Retina (tissue), 1 donor: ENCODE measurements around the gene EBF4.

Experiments
- DNase-seq: peaks from one replicate; pipeline ENCODE4 v3.0.0-alpha.2; 2016

The EBF4 gene

DNA sequence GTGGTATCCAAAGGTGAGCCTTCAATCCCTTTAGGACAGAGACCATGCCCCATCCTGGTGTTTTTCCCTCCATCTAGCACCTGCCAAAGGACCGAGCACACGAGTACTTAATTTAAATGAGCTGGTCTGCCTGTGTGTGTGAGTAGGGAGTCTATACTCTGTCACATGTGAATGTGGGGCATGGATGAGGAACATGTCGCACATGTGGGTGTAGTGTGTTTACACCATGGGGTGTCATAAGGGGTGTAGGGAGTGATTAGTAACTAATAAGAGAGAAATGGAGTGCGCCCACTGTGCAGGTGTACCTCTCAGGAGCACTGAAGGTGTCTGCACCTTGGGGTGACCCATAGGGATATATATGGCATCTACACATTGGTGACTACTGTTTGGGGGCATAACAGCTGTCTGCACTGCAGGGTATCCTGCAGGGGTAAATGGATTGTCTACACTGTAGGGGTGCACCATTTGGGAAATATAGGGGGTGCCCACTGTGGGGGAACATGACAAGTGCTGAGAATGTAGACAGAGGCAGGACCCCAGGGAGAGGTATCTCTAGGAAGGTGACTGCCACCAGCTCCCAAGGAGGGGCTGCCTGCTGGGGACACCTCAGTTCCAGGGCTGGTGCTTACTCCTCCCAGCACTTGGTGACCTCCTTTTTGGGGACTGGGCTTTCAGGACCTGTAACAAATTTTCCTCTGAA, 53.5 kb downstream of the EBF4 start:
- DNase-seq = no peak

- DNase-seq = no peak
Observed at GRCh38 chr20:2746636-2747265, 54.2 kb downstream of the EBF4 start.

GRCh38 chr20:2747676-2748235, 55.2 kb downstream of the EBF4 start:
- DNase-seq = no peak

GRCh38 chr20:2748551-2749342, 56.2 kb downstream of the EBF4 start:
- DNase-seq = no peak

GRCh38 chr20:2749343-2749950, 56.9 kb downstream of the EBF4 start:
- no peak for DNase-seq

DNA sequence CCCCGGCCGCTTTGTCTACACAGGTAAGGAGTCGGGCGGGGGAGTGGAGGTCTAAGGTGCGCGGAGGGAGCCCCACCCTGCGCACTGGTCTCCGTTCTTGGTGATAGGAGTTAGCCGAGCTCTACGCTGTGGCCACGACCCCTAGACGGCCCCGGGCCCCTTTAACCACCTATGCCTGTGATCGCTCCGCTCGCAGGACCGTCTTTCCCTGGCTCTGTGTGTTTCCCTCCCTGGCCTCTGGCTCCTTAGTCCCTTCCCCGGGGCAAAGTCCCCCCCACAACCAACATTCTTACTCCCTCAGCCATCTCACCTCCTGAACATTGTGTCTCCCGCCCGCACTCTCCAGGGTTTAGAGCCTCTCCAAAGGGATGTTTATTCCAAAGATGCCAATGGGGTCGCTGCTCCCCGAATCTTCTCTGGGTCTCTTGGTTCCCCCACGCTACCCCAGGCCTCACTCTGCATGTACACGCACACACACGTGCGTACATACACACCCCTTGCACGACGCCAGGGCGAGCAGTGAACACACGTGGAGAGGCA, 57.4 kb downstream of the EBF4 start:
- no peak for DNase-seq

- DNase-seq = peak; percentile 57
Observed at GRCh38 chr20:2750491-2751251, 58.1 kb downstream of the EBF4 start.

GRCh38 chr20:2751347-2751877, 58.8 kb downstream of the EBF4 start:
- DNase-seq = no peak

- no peak for DNase-seq
Observed at GRCh38 chr20:2751878-2752566, 59.4 kb downstream of the EBF4 start.

DNA sequence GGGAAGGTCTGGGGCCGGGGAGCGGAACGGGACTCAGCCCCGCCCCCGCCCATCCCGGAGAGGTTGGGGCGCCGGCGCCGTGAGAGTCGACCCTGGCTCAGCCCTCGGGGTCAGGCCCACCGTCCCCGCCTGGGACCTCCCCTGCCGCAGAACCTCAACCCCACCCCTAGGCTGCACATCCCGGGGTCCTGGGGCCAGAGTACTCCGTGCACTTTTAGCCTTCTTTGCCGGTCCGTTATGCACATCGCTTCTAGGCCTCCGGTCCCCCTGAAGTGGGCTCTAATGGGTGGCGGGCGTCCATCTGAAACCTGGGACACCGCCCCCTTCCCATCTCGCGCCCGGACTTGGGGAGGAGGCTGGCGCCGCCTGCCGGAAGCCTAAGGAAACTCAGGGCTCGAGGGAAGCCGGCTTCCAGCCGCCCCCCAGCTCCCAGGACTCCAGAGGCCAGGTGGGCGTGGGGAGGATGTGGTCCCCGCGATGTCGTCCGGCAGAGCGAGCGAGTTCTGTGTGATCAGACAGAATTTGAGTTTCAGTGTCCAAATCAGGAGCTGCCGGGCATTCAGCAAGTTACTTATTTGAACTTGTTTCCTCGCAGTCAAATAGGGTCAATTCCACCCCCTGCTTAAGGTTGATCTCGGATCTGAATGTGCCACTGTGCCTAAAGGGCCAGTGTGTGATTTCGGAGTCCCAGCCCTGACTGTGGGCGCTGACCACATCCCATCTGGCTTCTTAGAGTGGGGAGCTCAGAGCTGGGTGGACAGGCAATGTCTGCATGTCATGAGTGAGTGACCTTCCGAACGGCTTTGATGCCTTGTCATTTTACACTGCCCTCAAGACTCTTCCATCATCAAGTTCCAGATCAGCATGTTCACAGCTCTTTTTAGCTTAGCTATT, 60.2 kb downstream of the EBF4 start:
- DNase-seq = peak; percentile 77

DNA sequence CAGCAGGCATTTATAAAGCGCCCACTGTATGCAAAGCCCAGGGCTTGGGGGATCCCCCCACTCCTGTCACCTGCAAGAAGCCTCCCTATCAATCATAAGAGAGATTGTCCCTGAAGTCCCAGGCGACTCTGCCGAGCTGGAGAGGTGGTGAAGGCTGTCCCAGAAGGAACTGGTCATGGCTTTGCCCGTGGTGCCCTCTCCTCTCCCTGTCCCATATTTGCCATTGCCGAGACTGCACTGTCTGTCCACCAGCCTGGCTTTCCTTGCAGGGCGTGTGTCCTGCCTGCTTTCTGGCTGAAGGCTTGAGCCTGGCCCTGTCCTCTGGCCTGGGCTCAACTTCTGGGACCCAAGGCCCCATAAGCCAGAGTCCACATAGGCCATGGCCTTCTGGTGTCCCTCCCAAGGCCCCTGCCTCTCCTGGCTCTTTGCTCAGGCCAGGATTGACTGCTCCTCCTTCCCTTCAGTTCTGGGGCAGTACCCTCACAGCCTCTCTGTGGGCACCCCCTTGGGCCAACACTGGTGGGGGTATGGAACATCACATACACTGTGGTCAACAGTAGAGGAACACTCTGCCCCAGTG, 61.0 kb downstream of the EBF4 start:
- no peak for DNase-seq

GRCh38 chr20:2754424-2754823, 61.8 kb downstream of the EBF4 start:
- no peak for DNase-seq

DNA sequence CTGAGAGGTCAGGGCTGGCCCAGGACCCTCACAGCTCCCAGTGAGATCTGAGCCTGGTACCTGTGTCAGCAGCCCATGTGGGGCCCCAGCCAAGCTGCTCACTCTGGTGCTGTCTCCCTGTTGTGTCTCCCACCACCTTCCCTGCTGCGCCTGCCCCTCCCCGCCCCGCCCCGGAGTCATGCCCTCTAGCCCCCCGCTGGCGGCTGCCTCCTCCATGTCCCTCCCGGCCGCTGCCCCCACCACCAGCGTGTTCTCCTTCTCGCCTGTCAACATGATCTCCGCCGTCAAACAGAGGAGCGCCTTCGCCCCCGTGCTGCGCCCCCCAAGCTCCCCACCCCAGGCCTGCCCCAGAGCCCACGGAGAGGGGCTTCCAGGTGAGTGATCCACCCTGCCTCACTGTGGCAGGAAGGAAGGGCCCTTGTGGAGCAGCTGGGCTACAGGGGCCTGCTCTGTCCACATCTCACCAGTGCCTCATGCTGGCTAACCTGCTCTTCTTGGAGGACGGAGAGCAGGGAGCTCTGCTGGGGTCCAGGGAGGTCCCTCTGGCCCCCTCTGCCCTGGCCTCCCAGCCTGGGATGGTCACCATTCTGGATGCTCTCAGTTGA, 63.0 kb downstream of the EBF4 start:
- no peak for DNase-seq

DNA sequence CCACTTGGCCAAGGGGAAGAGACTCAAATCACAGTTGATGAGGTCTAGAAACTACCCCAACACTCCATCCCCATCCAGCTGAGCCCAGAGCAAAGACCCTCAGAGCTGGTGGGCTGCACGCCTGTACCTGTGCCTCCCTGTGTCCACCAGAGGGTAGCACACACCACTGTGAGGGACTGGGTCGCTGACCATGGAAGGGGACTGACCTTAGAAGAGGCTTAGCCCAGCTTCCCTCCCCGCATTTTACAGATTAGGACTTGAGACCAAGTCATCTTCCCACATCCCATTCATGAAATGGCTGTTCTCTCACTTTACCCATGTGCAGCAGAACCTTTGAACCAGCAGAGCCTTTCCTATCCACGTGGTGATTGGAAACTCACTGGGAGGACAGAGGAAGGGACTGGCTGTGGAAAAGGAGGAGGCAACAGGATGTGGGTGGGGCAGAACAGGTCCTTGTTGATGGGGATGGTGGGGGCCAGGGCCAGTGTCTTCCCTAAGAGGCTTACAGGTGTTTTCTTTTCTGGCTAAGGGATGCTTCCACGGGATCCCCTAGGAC, 63.6 kb downstream of the EBF4 start:
- DNase-seq = peak; percentile 49

GRCh38 chr20:2757001-2757400, 64.4 kb downstream of the EBF4 start:
- no peak for DNase-seq

- DNase-seq = no peak
Observed at GRCh38 chr20:2757969-2758368, 65.4 kb downstream of the EBF4 start.

DNA sequence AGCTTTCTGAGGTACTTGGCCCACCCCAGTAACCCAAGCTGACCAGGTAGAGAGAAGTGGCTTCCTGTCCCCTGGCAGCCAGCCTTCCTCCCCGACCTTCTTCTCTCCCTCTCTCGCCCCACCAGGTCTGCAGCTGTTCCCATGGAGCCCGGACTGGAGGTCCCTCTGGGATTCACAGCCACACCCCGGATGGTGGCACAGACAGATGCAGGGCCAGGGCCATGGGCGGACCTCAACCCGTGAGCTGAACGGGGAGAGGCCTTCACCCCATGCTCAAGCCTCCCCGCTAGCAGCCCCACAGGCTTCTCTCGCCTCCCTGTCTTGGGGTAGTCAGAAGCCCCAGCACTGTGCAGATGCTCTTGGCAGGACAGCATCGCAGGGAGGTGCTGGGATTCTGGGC, 66.6 kb downstream of the EBF4 start:
- DNase-seq = peak; percentile 35

DNA sequence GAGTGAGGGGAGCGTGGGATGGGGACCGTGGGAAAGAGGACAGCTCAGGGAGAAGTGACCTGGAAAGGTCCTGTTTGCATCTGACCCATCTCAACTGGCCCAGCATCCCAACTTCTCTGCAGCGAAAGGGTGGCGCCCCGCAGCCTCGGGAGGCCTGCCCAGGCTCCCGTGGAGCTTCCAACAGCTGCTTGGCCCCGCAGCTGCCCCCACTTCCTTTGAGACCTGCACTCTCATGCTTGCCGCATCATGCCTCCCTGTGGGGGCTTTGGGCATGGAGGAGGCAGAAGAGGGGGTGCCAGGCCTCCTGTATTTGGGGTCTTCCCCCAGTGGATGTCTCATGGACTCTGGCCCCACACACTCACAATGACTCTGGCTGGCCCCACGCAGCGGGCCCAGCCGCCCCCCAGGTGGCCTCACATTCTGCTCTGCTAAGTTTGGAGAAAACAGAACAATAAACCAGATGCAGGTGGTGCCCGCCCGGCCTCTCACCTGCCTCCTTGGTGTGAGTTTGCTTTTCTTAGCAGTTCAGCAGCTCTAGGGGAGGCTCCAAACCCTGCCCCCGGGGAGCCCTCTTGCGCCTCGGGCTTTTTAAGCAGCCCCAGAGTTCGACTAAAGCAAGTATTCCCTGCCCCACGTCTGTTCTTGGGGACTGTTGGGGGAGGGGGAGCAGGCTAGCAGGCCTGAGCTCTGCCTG, 67.2 kb downstream of the EBF4 start:
- peak; percentile 41 for DNase-seq
